LoVo (cell line): Measurements from ENCODE around the gene TOLLIP.

Experiments
- DNase-seq: peaks from one replicate; pipeline ENCODE4 v3.0.0-alpha.2; 2016; ENCODE audit warnings: low spot score

The TOLLIP gene

DNA sequence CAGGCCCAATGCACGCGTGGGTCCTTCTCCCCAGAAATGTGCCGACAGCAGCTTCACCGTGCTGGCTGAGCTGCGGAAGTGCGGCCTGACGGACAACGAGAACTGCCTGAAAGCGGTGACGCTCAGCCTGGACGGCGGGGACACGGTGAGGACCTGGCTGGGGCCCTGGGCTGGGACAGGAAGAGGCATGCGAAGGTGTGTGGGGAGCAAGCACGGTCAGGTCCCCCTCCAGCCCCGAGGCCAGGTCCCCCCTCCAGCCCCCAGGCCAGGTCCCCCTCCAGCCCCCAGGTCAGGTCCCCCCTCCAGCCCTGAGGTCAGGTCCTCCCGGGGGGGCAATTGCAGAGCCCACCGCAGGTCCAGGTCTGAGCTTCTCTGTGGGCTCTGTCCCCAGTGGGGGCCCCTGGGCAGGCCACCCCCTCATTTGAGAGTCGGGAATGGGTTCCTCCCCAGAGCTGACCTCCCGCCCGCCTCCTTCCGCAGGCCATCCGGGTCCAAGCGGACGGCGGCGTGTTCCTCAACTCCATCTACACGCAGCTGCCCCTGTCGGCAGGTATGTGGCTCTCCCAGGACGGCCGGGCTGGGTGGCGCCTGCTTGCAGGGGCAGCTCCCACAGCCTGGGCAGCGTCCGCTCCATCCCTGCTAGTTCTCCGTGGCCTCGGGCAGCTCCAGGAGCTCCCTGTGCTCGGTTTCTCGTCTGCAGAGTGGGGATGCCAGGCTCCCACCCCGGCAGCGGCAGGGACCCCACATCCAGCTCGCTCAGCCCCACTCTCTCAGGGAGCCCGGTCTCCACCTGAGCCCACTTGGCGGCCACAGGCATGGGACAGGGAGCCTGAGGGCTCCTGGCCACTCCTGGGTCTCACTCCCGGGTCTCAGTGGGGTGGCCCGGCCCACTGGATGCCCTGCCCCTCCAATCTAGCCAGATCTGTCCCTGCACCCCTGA, 78.7 kb downstream of the TOLLIP start:
- DNase-seq = no peak

DNA sequence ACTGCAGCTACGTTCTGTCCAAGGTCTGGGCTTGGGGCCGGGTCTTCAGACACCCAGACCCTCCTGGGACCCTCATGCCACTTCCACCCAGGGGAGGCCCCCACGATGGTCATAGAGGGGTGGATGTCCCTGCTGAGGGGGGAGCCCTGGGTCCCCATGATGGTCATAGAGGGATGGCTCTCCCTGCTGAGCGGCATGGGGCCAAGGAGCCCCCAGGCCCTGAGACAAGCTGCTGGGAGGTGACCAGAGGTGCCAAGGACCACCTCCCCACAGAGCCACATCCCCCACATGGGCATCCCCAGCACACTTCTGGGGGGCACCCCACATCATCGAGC, 79.3 kb downstream of the TOLLIP start:
- no peak for DNase-seq

DNA sequence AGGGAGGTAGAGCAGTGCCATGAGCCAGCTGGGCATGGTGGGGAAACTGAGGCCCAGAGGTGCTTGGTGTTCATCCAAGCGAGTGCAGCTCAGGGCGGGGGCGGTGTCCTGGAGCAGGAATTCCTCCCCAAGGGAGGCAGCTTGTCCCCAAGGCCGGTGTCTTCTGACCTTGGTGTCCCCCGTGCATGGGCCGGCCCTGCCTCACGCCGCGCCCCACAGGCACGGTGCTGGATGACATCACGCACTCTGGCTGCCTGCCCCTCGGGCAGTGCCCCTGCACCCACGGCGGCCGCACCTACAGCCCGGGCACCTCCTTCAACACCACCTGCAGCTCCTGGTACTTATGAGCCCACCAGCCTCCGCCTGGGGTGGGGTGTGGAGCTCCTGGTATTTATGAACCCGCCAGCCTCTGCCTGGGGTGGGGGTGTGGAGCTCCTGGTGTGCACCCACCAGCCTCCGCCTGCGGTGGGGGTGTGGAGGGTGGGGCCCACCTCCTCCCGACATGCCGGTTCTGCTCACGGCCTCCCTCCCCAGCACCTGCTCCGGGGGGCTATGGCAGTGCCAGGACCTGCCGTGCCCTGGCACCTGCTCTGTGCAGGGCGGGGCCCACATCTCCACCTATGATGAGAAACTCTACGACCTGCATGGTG, 79.8 kb downstream of the TOLLIP start:
- no peak for DNase-seq

DNA sequence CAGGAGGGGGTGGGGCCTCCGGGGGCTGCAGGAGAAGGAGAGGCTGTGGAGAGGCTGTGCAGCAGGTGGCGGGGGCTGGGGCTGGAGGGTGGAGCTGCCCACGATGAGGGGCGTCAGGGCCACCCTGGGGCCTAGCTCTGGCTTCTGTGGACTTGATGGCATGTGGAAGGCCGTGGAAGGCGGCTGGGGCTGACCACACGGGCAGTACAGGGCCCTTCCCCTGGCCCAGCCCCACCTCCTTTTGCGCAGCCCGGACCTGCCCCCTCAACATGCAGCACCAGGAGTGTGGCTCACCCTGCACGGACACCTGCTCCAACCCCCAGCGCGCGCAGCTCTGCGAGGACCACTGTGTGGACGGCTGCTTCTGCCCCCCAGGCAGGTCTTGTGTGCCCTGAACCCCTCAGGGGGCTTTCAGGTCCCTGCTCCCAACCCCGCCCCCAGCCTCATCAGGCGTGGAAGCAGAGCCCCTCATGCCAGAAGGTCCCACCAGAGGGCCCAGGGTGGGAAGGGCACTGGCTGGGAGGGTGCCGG, 80.4 kb downstream of the TOLLIP start:
- DNase-seq = no peak

DNA sequence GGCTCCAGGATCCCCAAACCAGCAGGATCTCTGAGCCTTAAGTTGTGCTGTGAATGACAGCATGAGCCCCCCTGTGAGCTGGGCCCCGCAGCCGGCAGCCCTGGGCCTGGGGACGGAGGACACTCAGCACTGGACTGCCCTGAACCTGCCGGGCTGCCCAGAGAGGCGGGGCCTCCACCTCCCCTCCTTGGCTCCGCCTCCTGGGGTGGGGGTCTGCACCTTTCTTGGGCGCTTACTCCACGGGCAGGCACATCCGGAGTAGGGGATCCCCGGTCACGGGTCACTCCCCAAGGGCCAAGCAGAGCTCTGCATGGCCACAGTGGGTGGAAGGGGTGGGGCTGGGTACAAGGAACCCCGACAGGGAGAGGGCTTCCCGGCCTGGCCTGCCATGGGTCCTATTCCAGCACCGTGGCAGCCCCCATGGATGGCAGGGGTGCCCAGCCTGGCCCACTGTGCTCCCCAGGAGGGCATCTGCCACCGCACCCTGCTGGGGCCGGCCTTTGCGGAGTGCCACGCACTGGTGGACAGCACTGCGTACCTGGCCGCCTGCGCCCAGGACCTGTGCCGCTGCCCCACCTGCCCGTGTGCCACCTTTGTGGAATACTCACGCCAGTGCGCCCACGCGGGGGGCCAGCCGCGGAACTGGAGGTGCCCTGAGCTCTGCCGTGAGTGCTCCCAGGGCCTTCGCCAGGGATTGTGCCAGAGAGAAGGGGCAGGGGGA, 81.2 kb downstream of the TOLLIP start:
- DNase-seq = no peak

DNA sequence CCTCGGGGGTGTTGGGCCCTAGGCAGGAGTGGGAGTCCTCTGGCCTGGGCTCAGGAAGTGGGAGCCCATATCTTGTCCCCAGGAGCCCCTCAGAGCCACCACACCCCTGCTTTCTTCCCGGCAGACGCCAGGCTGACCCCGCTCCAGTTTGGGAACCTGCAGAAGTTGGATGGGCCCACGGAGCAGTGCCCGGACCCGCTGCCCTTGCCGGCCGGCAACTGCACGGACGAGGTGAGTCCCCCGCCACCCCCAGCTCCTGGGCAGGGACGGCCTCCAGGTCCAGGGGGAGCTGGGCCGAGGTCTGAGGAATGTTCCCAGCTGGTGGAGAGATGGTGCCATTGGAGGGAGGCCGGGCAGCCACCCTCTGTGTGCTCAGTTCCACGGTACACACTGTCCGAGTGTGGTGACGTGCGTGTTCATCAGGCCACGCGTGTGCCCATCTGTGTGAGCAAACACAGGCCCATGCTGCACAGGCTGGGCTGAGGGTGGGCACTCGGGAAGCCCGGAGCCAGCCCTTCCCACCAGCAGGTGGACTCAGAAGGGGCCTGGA, 81.8 kb downstream of the TOLLIP start:
- DNase-seq = no peak

DNA sequence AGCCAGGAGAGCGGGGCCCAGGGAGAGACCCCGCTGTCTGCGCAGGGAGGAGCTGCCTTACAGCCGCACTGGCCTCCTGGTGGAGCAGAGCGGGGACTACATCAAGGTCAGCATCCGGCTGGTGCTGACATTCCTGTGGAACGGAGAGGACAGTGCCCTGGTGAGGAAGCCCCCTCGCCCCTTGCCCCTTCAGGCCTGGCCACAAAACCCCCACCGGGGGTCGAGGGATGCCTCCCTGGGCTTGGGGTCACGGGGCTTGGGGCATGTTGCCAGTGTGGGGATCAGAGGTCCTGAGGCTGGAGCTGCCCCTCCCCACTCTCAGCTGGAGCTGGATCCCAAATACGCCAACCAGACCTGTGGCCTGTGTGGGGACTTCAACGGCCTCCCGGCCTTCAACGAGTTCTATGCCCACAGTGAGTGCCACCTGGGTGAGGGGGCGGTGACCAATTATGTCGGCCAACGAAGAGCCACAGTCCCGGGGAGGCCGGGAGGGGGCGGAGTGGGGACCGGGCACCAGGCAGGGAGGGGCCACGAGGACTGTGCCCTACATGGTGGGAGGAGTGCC, 82.4 kb downstream of the TOLLIP start:
- no peak for DNase-seq

DNA sequence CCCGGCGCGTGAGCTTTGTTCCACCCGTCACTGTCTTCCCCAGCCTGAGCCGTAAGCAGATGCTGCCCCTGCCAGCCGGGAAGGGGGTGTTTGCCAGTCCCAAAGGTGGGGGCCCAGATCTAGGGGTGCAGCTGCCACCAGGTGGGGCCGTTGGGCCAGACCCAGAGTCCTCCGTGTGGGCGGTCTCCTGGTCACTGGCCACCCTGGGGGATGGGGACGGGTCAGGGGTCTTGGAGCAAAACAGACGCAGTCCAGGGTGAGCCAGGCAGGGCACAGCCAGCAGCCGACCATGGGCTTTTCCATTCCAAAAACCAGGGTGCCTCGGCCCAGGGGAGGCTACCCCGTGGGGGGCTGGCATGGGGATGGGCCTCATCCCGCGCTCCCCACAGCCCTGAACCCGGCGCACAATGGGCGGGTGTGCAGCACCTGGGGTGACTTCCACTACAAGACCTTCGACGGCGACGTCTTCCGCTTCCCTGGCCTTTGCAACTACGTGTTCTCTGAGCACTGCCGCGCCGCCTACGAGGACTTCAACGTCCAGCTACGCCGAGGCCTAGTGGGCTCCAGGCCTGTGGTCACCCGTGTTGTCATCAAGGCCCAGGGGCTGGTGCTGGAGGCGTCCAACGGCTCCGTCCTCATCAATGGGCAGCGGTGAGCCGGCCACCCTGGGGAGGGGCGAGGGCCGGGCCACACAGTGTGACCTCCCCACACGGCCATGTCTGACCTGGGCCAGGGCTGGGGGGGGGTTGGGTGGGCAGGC, 83.0 kb downstream of the TOLLIP start:
- no peak for DNase-seq

DNA sequence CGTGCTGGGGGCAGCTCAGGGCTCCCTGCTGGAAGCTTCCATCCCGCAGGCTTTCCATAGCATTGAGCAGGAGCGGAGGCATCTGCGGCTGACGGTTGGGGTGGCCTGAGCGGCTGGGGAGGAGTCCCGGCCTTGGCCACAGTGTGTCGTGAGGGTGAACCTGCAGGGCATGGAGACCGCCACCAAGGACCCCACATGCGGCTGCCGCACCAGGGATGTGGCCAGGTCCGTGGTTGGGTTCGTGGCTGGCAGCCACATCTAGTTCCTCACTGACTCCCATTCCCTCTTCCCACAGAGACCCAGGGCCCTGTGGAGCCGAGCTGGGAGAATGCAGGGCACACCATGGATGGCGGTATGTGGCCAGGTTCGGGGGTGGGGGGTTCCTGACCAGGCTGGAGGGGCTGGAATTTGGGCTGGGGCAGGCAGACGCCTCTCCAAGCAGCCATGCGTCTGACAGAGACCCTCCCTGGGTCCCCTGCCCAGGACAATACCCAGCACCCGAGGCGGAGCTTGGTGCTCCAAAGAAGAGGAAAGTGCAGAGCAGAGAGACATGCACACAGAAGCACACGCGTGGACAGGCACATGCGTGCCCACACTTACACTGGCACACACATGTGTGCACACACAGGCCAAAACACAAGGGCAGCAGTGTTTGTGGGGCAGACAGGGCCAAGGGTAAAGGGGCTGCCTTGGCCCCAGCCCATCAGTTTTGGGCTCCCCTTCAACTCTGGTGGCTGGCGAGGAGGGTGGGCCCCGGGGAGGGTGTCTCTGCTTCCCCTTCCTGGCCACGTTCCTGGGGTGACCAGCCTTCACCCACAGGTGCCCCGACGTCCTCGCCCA, 83.8 kb downstream of the TOLLIP start:
- DNase-seq = no peak

DNA sequence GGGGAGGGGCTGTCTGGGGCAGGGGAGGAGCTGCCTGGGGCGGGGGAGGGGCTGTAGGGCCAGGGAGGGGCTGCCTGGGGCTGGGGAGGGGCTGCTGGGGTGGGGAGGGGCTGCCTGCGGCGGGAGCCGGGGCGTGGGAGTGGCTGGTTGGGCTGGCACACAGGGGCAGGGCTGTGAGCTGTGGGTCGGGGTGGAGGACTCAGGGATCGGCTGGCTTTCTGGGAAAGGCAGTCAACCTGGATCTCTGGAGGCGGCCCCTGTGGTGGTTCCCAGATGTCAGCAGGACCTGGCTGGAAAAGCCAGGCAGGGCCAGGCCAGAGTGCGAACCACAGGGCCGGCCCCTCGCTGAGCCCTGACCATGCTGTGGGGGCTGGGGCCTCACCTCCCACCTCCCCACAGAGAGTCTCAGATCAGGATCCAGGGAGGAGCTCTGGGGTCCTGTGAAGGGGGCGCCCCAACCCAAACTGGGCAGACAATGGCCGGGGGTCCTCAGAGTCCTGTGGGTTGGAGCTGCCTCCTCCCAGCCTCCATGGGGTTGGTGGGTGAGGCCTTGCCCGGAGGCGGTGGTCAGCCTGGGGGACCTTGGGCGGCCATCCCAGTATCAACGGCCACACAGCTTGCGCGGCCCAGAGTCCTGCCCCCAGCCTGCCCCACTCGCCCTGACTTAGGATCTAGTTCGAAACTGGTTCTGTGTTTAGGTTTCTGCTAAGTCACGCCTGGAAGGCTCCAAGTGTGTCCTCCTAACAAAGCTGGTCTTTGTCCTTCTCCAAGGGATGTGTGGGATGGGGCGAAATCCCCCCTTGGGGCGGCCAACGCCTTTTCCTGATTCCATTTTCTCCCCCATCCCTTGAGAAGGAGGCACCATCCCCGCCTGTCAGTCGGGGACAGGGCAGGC, 84.7 kb downstream of the TOLLIP start:
- DNase-seq = no peak
